ENCODE results near the gene MIOX. TPM values are rescaled to one million over a fixed set of nuclear protein-coding genes. Genes with fewer than 3 reads are reported as not detected.

The MIOX gene
- total and polyA plus RNA-seq, 2 of the 13 experiments (the other 11 are each of a cell fraction or from before 2014, with no cell fraction given), result 1.5 to 2.9 TPM

DNA sequence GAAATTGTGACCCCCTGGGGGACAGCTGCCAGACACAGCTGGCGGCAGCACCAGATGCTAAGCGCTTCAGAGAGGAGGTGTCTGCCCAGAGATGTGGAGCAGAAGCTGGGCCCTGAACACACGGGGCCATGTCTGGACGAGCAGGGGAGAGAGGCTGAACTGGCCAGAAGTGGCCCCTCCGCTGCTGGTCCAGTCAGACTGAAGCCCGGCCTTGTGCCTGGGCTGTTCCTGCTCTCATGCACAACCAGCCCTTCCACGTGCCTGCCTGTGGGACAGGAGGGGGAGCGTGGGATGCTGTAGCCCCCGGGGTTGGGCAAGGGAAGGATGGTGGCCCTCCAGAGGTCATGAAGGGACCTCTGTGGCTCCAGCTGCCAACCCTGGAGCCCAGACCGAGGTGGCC, 3.6 kb upstream of the MIOX start (continued):
- TF ChIP-seq SPEN (CRISPR knock-in tag; IDR thresholded peaks at IDR 0.05; ENCODE audit: low read depth) (no peak), ZNF460 (CRISPR knock-in tag; IDR thresholded peaks at IDR 0.05; ENCODE audit: borderline replicate concordance) (no peak), ZNF224 (CRISPR knock-in tag; IDR thresholded peaks at IDR 0.05) (no peak), MATR3 (CRISPR knock-in tag; IDR thresholded peaks at IDR 0.05) (no peak), ZNF17 (CRISPR knock-in tag; IDR thresholded peaks at IDR 0.05) (no peak), ZNF343 (CRISPR knock-in tag; IDR thresholded peaks at IDR 0.05) (no peak), KLF9 (CRISPR knock-in tag; IDR thresholded peaks at IDR 0.05; ENCODE audit: low read depth) (no peak)
- TF ChIP-seq, protein P1, sequence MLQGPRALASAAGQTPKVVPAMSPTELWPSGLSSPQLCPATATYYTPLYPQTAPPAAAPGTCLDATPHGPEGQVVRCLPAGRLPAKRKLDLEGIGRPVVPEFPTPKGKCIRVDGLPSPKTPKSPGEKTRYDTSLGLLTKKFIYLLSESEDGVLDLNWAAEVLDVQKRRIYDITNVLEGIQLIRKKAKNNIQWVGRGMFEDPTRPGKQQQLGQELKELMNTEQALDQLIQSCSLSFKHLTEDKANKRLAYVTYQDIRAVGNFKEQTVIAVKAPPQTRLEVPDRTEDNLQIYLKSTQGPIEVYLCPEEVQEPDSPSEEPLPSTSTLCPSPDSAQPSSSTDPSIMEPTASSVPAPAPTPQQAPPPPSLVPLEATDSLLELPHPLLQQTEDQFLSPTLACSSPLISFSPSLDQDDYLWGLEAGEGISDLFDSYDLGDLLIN (CRISPR knock-in tag; IDR thresholded peaks at IDR 0.05; ENCODE audit: borderline replicate concordance), result no peak
- TF ChIP-seq, protein P2, sequence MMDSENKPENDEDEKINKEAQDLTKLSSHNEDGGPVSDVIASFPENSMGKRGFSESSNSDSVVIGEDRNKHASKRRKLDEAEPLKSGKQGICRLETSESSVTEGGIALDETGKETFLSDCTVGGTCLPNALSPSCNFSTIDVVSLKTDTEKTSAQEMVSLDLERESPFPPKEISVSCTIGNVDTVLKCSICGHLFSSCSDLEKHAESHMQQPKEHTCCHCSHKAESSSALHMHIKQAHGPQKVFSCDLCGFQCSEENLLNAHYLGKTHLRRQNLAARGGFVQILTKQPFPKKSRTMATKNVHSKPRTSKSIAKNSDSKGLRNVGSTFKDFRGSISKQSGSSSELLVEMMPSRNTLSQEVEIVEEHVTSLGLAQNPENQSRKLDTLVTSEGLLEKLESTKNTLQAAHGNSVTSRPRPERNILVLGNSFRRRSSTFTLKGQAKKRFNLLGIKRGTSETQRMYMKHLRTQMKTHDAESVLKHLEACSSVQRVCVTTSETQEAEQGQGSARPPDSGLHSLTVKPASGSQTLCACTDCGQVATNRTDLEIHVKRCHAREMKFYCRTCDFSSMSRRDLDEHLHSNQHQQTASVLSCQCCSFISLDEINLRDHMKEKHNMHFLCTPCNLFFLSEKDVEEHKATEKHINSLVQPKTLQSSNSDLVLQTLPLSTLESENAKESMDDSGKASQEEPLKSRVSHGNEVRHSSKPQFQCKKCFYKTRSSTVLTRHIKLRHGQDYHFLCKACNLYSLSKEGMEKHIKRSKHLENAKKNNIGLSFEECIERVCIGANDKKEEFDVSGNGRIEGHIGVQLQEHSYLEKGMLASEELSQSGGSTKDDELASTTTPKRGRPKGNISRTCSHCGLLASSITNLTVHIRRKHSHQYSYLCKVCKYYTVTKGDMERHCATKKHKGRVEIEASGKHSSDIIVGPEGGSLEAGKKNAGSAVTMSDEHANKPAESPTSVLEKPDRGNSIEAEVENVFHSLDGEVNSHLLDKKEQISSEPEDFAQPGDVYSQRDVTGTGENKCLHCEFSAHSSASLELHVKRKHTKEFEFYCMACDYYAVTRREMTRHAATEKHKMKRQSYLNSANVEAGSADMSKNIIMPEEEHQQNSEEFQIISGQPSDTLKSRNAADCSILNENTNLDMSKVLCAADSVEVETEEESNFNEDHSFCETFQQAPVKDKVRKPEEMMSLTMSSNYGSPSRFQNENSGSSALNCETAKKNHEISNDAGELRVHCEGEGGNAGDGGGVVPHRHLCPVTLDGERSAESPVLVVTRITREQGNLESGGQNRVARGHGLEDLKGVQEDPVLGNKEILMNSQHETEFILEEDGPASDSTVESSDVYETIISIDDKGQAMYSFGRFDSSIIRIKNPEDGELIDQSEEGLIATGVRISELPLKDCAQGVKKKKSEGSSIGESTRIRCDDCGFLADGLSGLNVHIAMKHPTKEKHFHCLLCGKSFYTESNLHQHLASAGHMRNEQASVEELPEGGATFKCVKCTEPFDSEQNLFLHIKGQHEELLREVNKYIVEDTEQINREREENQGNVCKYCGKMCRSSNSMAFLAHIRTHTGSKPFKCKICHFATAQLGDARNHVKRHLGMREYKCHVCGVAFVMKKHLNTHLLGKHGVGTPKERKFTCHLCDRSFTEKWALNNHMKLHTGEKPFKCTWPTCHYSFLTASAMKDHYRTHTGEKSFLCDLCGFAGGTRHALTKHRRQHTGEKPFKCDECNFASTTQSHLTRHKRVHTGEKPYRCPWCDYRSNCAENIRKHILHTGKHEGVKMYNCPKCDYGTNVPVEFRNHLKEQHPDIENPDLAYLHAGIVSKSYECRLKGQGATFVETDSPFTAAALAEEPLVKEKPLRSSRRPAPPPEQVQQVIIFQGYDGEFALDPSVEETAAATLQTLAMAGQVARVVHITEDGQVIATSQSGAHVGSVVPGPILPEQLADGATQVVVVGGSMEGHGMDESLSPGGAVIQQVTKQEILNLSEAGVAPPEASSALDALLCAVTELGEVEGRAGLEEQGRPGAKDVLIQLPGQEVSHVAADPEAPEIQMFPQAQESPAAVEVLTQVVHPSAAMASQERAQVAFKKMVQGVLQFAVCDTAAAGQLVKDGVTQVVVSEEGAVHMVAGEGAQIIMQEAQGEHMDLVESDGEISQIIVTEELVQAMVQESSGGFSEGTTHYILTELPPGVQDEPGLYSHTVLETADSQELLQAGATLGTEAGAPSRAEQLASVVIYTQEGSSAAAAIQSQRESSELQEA (CRISPR knock-in tag; IDR thresholded peaks at IDR 0.05; ENCODE audit: not compliant biosample characterization), result no peak
- TF ChIP-seq, protein P3, sequence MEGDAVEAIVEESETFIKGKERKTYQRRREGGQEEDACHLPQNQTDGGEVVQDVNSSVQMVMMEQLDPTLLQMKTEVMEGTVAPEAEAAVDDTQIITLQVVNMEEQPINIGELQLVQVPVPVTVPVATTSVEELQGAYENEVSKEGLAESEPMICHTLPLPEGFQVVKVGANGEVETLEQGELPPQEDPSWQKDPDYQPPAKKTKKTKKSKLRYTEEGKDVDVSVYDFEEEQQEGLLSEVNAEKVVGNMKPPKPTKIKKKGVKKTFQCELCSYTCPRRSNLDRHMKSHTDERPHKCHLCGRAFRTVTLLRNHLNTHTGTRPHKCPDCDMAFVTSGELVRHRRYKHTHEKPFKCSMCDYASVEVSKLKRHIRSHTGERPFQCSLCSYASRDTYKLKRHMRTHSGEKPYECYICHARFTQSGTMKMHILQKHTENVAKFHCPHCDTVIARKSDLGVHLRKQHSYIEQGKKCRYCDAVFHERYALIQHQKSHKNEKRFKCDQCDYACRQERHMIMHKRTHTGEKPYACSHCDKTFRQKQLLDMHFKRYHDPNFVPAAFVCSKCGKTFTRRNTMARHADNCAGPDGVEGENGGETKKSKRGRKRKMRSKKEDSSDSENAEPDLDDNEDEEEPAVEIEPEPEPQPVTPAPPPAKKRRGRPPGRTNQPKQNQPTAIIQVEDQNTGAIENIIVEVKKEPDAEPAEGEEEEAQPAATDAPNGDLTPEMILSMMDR (CRISPR knock-in tag; IDR thresholded peaks at IDR 0.05), result no peak
